Amygdala (tissue), 56 donors: ENCODE data around the gene RELN.
"Not testable (repeated sequence)": the region's sequence is repeated elsewhere in the genome, so short reads cannot be mapped to it uniquely, and the experiment has no call there.

Source experiments
- DNase-seq, 56 donors: peaks; one replicate each; lab custom pipeline; 2025; lab: John Stamatoyannopoulos, UW

The RELN gene

GRCh38 chr7:103905997-103906396 is 83.5 kb downstream of the RELN start:
- DNase-seq = no peak

DNA sequence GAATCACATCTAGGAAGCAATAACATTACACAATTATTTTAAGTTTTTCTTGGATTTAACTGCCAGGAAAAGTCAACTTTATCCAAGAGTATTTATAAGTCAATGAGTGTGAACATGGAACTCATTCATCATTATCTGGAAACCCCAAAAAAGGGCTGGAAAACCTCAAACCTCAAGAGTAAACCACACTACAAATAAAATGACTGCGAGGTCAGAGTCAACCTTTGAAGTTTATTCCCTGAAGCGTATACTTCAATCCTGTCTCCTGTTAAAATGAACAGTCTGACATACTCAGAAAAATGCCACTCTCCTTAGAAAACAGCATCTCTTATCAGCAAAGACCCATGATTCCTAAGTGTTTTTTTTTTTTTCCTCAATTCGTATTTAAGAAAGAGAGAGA is 86.5 kb downstream of the RELN start:
- DNase-seq = no peak

DNA sequence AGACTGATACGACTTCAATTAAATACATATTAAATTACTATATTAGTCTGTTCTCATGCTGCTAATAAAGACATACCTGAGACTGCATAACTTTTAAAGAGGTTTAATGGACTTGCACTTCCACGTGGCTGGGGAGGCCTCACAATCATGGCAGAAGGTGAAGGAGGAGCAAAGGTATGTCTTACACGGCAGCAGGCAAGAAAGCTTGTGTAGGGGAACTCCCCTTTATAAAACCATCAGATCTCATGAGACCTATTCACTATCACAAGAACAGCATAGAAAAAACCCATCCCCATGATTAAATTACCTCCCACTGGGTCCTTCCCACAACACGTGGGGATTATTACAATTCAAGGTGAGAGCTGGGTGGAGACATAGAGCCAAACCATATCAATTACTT is 92.6 kb downstream of the RELN start:
- not testable (repeated sequence) for DNase-seq

DNA sequence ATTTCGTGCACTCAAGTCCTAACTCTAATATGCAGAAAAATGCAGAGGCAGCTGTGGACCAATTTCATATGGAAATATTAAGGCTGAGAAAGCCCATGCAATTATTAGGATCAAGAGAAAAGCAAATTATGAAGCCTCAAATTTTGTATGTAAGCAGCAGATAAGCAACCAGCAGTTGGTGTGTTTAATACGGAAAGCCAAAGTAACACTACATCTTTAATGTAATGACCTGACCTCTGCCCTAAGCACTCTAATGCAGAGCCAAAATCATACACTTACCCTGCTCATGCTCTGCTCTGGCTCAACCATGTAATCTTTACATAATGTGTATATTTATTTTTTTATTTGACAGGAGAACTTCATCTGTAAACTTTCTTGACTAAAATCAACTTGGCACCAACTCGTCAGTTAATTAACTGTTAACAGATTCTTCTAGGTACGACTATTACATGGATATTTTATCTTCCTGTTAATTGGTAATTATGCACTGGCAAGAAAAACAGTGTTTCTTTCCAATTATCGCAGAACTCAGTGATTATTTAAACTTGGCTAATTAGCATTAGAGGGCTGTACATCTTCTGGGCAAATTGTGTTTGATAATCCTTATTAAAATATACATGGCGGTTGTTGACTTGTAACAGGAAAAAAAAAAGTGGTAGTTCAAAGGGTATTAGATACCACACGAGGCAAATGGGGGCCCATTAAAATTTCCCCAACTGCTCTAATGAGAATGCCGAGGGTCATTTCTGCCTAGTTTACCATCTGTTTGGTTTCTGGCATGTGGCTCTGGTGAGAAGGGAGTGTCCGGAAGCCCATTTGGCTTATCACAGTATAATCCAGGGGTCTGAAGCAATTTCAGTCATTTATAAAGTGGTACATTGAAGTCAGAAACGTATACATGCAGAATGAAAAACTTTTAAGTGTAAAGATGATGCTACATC is 94.5 kb downstream of the RELN start:
- DNase-seq = no peak

DNA sequence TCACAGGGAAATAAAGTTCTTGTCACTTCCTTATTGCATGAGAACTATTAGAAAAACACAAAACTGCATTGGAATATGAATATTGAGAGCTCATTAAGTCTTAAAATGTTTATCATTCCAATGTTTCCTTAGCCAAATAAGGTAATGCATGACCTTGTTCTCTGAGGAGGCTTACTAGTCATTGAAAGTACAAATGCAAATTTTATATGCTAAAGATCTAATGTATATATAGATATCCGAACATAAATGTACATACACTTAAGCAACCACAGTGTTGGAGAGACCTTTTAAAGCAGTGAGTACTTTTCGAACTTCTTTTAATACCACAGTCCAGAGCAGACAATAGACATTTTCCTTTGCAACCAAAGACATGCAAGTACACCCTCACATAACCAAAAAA is 96.1 kb downstream of the RELN start:
- no peak for DNase-seq

DNA sequence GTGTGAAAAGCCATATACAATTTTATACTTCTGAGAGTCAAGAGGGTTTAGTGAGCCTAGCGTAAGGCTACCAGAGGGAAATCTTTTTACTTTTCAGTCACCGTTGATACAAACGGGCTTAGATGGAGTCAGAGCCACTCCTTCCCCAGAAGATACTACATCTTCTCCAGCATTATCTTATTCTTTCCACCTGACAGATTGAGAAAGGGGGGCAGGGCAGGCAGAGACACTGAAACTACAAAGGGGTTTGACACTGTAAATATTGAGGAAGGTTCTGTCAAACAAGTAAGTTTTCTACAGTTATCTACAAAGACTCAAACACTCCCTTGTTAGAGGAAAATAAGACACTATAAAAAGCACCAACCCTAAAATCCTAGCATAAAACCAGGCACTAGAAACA is 100.0 kb downstream of the RELN start:
- DNase-seq = no peak

GRCh38 chr7:103888603-103889153 is 100.8 kb downstream of the RELN start:
- DNase-seq = no peak

DNA sequence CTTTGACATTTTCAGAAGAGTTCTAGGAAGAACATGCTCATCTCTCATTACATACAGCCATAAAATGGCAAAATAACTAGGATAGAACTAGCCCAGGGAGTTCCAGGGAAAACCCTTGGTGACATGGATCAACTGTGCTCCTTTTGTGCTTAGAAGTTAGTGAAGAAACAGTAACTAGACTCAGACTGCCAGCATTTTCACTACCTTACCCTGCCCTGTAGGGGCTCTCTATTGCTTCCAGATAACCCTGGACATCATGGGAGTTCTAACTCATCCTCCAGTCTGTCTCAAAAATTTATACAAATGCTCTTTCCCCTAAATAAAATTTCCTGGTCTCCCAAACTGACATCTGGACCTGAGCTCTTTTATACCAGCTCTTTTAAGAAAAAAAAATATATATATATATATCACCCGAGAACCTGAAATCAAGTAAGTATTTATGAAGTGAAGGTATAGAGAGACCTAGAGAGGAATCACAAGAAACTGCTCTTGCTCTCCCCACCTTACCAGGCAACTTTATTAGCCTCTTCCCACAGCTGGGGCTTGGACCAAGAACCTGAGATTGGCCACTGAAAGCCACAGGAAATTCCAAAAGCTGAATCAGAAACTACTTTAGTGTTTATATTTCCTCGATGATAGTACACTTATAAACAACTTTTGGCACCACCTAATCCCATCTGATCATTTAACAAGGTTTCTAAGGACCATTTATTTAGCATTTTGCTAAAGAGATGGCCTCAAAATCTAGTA is 101.4 kb downstream of the RELN start:
- DNase-seq = no peak

DNA sequence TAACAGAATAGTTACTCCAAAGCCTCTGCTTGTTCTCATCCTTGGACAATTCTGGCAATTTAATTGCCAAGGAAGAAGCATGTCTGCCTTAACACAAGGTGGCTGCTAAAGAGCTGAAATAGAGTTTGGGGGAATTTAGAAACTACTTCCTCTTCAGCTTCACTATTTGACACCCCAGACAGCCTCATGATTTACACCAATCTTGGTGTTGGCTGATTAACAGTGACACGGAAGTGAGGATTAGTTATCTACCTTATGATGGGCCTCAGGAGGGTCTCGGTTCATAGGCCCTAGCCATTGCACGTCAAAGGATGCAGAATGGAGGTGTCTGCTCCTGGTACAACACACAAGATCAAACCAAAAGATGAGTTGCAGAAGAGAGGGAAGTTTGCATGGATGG is 102.4 kb downstream of the RELN start:
- no peak for DNase-seq

- no peak for DNase-seq
Observed at GRCh38 chr7:103879928-103880600, 109.4 kb downstream of the RELN start.

DNA sequence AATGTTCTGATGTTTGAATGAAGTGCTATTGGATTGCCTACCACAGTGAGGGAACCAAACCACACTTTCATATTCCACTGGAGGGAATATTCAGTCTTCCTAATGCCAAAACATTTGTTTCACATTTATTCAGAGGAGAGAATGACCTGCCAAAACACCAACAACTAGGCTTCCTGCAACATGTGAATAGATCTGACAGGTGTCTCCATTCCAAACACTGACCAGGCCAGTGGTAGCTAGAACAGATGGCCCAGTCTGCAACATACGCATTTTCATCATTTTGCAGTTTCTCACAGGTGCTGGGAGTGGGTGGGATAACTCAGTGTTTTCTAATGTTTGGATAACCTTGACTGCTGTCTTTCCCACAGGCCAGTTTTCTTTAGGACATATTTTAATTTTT is 110.0 kb downstream of the RELN start:
- DNase-seq = peak in 1 of 56 donors; percentile 0

DNA sequence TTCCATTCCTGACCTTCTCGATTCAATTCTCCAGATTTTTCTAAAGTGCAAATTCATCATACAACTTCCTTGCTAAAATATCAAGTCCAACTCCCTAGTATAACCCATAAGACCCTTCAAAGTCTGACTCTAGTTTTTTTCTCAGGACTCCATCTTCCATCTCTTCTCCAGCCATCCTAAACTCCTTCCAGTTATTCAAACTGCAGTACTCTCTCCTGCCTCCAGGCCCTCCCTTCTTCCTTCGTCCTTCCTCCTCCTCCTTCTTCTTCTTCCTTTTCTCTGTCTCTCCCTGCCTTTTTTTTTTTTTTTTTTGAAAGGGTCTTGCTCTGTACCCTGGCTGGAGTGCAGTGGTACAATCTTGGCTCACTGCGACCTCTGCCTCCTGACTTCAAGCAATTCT is 111.9 kb downstream of the RELN start:
- no peak for DNase-seq

DNA sequence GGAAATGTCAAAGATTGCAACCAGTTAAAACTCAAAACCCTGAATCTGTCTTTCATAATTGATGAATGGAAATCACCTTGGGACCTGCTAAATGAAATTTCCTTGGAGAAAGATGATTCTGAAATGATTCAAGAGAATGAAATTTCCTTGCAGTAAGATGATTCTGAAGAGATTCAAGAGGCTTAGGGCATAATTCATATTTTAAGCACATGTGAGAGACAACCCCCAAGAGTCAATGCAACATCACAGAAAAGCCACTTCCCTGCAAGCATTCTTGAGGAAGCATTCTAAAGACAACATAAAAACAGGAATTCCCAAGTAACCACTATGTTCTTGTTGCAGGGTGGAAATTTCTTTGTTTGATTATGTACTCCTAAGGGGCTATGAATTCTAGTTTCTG is 113.7 kb downstream of the RELN start:
- no peak for DNase-seq

DNA sequence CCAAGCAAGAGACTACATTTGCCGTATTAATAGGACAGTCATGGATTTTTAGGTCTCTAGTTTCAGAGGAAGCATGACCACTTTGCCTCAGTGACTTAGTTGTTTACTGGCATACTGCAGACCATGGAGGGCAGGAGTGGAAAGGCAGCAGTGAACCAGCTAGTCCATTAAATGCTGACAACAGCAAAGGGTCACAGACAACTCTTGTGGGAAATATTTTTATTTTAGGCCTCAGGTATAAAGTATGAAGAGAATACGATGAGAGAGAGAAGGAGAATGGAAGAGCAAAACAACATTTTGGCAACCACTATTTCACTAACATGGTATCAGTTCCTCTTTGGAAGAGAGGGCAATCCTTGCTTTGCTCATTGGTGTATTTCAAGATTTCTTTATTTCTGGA is 118.0 kb downstream of the RELN start:
- DNase-seq = no peak

GRCh38 chr7:103870664-103871063 is 118.8 kb downstream of the RELN start:
- no peak for DNase-seq

DNA sequence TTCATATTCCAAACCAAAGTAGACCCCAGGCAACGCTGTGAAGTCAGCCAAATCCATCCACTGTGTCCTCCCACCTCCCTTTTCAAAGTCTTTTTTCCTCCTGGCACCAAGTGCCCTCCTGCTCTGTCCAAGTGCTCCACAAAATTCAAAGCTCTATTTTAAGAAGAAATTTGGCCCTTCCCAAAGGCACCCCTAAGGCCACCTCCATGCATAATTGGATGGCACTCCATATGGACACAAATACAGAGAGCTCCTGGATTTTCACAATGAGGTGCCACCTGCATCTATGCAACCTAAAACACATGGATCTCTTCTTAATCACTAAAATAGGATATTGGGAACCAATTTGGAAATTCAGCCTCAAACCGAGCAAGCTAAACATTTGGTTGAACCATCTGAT is 121.6 kb downstream of the RELN start:
- DNase-seq = no peak

- DNase-seq = no peak
Observed at GRCh38 chr7:103866919-103867318, 122.5 kb downstream of the RELN start.

- no peak for DNase-seq
Observed at GRCh38 chr7:103865442-103865841, 124.0 kb downstream of the RELN start.

DNA sequence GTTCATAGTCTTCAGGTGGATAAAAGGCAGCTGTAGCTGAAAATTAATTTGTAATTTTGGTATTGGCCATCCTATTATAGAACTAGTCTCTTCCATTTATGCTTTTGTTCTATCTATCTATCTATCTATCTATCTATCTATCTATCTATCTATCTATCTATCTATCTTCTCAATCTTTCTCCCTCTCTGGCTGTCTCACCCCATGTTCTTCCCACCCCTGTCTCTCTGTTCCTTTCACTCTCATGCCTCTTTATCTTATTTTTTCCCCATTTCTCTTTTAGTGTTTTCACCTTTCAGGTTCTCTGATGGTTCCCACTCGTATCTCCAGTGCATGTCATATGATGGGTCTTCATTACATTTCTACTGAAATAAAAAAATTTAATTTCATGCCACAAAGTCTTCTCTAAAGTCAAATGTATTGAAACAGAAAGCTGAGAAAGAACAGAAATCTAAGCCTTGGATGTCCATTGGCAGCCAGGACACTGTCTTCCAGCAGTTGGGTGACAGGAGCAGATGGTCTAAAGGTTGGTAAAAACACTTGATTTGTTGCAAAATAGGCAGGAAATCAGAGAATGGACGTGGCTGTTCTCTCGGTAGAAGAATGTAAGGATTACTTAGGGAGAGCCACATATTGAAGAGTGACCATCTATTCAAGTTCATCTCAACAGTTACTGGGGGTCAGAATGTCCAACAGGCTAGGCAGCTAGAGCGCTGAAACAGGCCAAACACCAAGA is 127.0 kb downstream of the RELN start:
- DNase-seq = no peak

DNA sequence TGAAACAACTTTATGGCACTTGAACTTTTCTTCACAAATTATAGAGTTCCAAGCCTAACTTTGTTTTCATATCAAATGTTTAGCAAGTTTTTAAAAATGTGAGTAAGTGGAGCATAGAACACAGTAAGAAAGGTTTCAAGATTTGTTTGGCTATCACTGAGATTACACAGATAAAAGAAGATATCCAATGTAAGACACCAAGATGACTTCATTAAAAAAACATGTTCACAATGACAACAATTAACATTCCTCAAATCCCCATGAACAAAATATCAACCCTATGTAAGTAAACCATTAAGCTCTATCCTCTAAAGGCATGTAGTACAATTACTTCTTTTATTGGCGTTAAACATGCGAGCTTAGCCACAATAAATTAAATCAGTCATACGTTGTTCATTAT is 129.7 kb downstream of the RELN start:
- DNase-seq = no peak
